Pancreas (tissue), 10 donors: Measurements from ENCODE around the gene OR52B6. TPM values are rescaled to one million over a fixed set of nuclear protein-coding genes. Genes with fewer than 3 reads are reported as not detected.

ENCODE experiments used
- ATAC-seq, 4 donors: fragments of 200-7000 bp; cut with Tn5 transposase; one replicate each; pipeline versions ENCODE4 v1.8.0 to v1.9.1; 2020; ENCODE audit warnings: mild to moderate bottlenecking in 4 of 4, moderate library complexity in 4 of 4
- DNase-seq, 6 donors: peaks; one replicate each; pipeline ENCODE4 v3.0.0-alpha.2; 2020
- FAIRE-seq: peaks from 2 replicates; lab custom pipeline; 2012; peaks lifted over from hg19 to GRCh38; lab: Jason Lieb, UNC
- H3K27ac ChIP-seq, 4 donors: fragments of 200-600 bp; sonication (generic); 1 replicate in 3 of 4; 2 replicates in 1 of 4; pipeline versions ENCODE4 v1.5.0 to v1.8.0; 2020
- H3K27me3 ChIP-seq, 4 donors: fragments of 200-600 bp; one replicate each; pipeline ENCODE4 v1.8.0; 2021
- H3K36me3 ChIP-seq, 3 donors: fragments of 200-600 bp; sonication (generic) in 1 of 3; one replicate each; pipeline versions ENCODE4 v1.5.0 to v1.8.0; 2020 to 2021
- H3K4me1 ChIP-seq, 3 donors: fragments of 200-600 bp; one replicate each; pipeline ENCODE4 v1.8.0; 2021
- H3K4me3 ChIP-seq, 4 donors: fragments of 200-600 bp; sonication (generic) in 2 of 4; one replicate each; pipeline versions ENCODE4 v1.5.0 to v1.8.0; 2020 to 2021
- H3K9me3 ChIP-seq, 4 donors: fragments of 200-600 bp; one replicate each; pipeline ENCODE4 v1.8.0; 2021
- WGBS, 2 donors: extraction: QIAGEN DNeasy Blood & Tissue Kit; methylation state at CpG; one replicate each; pipeline ENCODE4 v1.1.7; 2013; 5-methylcytosine and 5-hydroxymethylcytosine counted together
- intact Hi-C, 3 donors: fragments of 100-400 bp; cut with DNase I; formaldehyde crosslinking; loops; one replicate each; pipeline versions ENCODE4 v1.11.1 to v1.14.2; 2022
- polyA plus RNA-seq, 2 donors: library from polyadenylated mRNA; stranded (reverse); fragments of 200-250 nt; gene quantifications; one replicate each; pipeline ENCODE4 v1.2.3, GENCODE V29; 2013
- total RNA-seq, 6 donors: library from RNA; stranded (reverse); fragmentation: NEBNext Ultra II Directional in 4 of 6; extraction: Animal tissue kit (Norgen Biotek cat#: 25700) in 4 of 6; gene quantifications; one replicate each; pipeline versions ENCODE4 v1.2.1 to v1.2.4, GENCODE V29; 2021 to 2023
- TF ChIP-seq, protein P1 (sequence below), 4 donors: fragments of 200-600 bp; sonication (generic) in 3 of 4; IDR thresholded peaks; one replicate each; pipeline versions ENCODE4 v1.5.0 to v1.8.0; 2021; ENCODE audit warnings: antibody characterized with exemption in 4 of 4
- donor health status: healthy with polysubstance abuse.
- donor health status: DM: no; HTN: no; CAD: no; lungs with moderate emphysema.
- donor health status: DM: no; HTN: no; CAD: no.
- donor health status: control.
- donor health status: control.
- donor health status: Bipolar disorder and iron deficiency.
- donor health status: DM: yes; HTN: yes; CAD: no.
- donor health status: DM: no; HTN: no; CAD: no.
- donor health status: DM: no; HTN: no; CAD: no.
- donor health status: DM: yes; HTN: yes; CAD: no.

OR52B6 gene
- total and polyA plus RNA-seq, 8 donors: not detected

GRCh38 chr11:5603326-5603725 is 22.6 kb downstream of the OR52B6 start:
- no peak for DNase-seq
- no peak for FAIRE-seq
- Histone ChIP-seq H3K4me3 (no peak overlapping the region), H3K27me3 (no peaks in the 10 kb centered on the region), H3K4me1 (peaks cover 3 to 11% (median 8%) of the 10 kb centered on the region in 3 donors), H3K27ac (no peak overlapping the region), H3K36me3 (no peaks in the 10 kb centered on the region), H3K9me3 (no peaks in the 10 kb centered on the region)
- intact Hi-C loops: no loop called here
- 94 to 97% methylated on average over 8 of the region's 8 CpGs for WGBS, 2 donors
- no peak for ATAC-seq
- TF ChIP-seq, protein P1, sequence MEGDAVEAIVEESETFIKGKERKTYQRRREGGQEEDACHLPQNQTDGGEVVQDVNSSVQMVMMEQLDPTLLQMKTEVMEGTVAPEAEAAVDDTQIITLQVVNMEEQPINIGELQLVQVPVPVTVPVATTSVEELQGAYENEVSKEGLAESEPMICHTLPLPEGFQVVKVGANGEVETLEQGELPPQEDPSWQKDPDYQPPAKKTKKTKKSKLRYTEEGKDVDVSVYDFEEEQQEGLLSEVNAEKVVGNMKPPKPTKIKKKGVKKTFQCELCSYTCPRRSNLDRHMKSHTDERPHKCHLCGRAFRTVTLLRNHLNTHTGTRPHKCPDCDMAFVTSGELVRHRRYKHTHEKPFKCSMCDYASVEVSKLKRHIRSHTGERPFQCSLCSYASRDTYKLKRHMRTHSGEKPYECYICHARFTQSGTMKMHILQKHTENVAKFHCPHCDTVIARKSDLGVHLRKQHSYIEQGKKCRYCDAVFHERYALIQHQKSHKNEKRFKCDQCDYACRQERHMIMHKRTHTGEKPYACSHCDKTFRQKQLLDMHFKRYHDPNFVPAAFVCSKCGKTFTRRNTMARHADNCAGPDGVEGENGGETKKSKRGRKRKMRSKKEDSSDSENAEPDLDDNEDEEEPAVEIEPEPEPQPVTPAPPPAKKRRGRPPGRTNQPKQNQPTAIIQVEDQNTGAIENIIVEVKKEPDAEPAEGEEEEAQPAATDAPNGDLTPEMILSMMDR (IDR thresholded peaks at IDR 0.05): no peak

DNA sequence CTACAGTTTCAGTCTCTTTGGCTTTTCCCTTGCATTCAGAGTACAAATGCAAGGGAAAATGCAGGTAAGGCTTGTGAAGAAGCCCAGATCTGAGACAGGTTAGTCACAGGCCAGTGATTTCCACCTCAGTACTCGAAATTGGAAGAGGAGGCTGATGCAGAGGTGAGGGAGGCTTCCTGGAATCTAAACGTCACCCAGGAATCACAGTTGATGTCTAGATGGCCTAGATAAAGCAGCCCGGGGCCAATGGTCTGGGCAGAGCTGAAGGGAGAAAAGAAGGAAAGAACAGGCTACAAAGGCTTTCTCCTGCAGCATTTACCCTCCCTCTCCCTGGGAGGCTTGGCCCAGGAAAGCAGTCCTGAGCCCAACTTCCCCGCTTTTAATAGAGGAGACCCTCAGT is 24.2 kb downstream of the OR52B6 start:
- no peaks in the 10 kb centered on the region for H3K27me3 ChIP-seq
- 68 to 75% methylated on average over 4 of the region's 4 CpGs for WGBS, 2 donors
- no peak overlapping the region for H3K27ac ChIP-seq
- FAIRE-seq (no peak), DNase-seq (no peak), ATAC-seq (no peak)
- no peak overlapping the region for H3K4me3 ChIP-seq
- TF ChIP-seq, protein P1 (IDR thresholded peaks at IDR 0.05): no peak
- no peaks in the 10 kb centered on the region for H3K9me3 ChIP-seq
- intact Hi-C loops: no loop called here
- H3K36me3 ChIP-seq: no peaks in the 10 kb centered on the region
- peaks cover 2 to 9% (median 6%) of the 10 kb centered on the region in 3 donors for H3K4me1 ChIP-seq

- no peak for DNase-seq
- no peak for ATAC-seq
- Histone ChIP-seq H3K4me1 (peaks cover 0 to 3% (median 0%) of the 10 kb centered on the region in 3 donors), H3K9me3 (no peaks in the 10 kb centered on the region), H3K27me3 (no peaks in the 10 kb centered on the region), H3K27ac (no peak overlapping the region), H3K36me3 (no peaks in the 10 kb centered on the region), H3K4me3 (no peak overlapping the region)
- intact Hi-C loops: no loop called here
- no peak for FAIRE-seq
- TF ChIP-seq, protein P1 (IDR thresholded peaks at IDR 0.05): no peak
- WGBS, 2 donors: 85 to 91% methylated on average over 5 of the region's 5 CpGs
Measured at GRCh38 chr11:5605849-5606248, 25.2 kb downstream of the OR52B6 start.

DNA sequence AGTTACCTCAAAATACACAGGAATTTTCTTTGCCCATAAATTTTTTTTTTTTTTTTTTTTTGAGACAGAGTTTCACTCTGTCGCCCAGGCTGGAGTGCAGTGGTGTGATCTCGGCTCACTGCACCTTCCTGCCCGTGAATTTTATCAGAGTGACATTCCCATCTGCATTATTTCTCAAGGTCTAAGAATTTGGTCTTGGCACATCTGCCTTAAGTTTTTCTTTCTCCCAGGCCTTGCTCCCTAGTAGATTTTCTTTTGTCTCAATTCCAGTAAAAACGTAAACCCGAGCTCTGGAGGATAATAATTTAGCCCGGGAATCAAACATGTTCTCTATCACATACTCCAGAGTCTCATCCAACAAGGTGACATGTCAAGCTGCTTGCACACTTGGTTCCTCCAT is 28.1 kb downstream of the OR52B6 start:
- TF ChIP-seq, protein P1 (IDR thresholded peaks at IDR 0.05): no peak
- H3K9me3 ChIP-seq: no peaks in the 10 kb centered on the region
- ATAC-seq (peak; percentile 44 to 87 (median 74)), FAIRE-seq (no peak), DNase-seq (no peak)
- H3K27ac ChIP-seq: no peak overlapping the region
- intact Hi-C loops: no loop called here
- H3K4me1 ChIP-seq: no peaks in the 10 kb centered on the region
- 22 to 32% methylated on average over 6 of the region's 6 CpGs for WGBS, 2 donors
- no peak overlapping the region for H3K4me3 ChIP-seq
- no peaks in the 10 kb centered on the region for H3K27me3 ChIP-seq
- H3K36me3 ChIP-seq: no peaks in the 10 kb centered on the region

DNA sequence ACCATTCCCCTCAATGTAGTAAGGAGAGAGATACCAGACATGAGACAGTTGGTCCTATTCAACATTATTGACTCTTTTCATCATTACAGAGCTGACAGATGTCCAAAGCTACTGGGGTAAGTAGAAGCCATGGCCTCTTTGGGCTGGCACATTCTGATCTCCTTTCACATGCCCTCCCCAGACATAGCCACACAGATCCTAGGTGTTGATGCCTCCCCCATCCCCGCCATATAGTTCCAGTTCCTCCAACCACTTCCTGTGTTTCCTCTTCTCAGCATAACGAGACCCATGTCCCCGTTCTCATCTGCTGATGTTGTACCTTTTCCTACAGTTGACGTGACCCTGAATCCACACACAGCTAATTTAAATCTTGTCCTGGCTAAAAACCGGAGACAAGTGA is 29.8 kb downstream of the OR52B6 start:
- TF ChIP-seq, protein P1 (IDR thresholded peaks at IDR 0.05): no peak
- intact Hi-C loops: no loop called here

More for the DNA sequence above, 29.8 kb downstream of the OR52B6 start:
- Histone ChIP-seq H3K27ac (no peak overlapping the region), H3K4me3 (no peak overlapping the region), H3K4me1 (no peaks in the 10 kb centered on the region), H3K27me3 (no peaks in the 10 kb centered on the region), H3K36me3 (no peaks in the 10 kb centered on the region), H3K9me3 (no peaks in the 10 kb centered on the region)
- FAIRE-seq (no peak), ATAC-seq (no peak), DNase-seq (no peak)
- 78 to 91% methylated on average over 5 of the region's 5 CpGs for WGBS, 2 donors
